Measurements from ENCODE around the gene PCDHGB3. TPM values are rescaled to one million over a fixed set of nuclear protein-coding genes. Genes with fewer than 3 reads are reported as not detected.
"Not testable (repeated sequence)": the region's sequence is repeated elsewhere in the genome, so short reads cannot be mapped to it uniquely, and the experiment has no call there.

Gene PCDHGB3
- total RNA-seq, 2 experiments from 2014 or later = 5.8 to 6.3 TPM

DNA sequence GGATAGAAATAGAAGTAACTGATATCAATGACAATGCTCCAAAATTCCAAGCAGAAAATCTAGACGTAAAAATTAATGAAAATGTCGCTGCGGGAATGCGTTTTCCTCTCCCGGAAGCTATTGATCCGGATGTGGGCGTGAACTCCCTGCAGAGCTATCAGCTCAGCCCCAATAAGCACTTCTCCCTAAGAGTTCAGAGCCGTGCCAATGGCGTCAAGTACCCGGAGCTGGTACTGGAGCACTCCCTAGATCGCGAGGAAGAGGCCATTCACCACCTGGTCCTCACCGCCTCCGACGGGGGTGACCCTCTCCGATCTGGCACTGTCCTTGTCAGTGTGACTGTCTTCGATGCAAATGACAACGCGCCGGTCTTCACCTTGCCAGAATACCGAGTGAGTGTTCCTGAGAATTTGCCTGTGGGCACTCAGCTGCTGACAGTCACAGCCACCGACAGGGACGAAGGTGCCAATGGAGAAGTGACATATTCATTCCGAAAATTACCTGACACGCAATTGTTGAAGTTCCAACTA is 43.6 kb downstream of the PCDHGB3 start:
- Histone ChIP-seq H3K36me3 (ENCODE audit: insufficient read depth, low read length) (no peaks in the 10 kb centered on the region), H2AFZ (ENCODE audit: low read length) (no peak overlapping the region), H3K9me2 (ENCODE audit: insufficient read depth, low read length) (no peaks in the 10 kb centered on the region), H4K20me1 (ENCODE audit: insufficient read depth, low read length) (no peaks in the 10 kb centered on the region), H3K9me3 (ENCODE audit: low read length) (no peaks in the 10 kb centered on the region), H3K4me2 (ENCODE audit: low read length) (peak overlapping the region; percentile 37; the same call in 1 of the 2 replicates), H3K4me3 (ENCODE audit: low read depth, low read length, poor library complexity, severe bottlenecking) (no peak overlapping the region), H3K4me1 (ENCODE audit: insufficient read depth, low read length, poor library complexity, severe bottlenecking) (no peaks in the 10 kb centered on the region), H3K79me2 (ENCODE audit: insufficient read depth, low read depth, low read length) (no peaks in the 10 kb centered on the region), H3K27ac (ENCODE audit: low read depth, low read length, poor library complexity, severe bottlenecking) (no peak overlapping the region)
- ChIA-PET CTCF (ENCODE audit: unreplicated experiment) (interaction anchor here (0.9 to 1.7 kb wide), 3 partner anchors 51 to 150 kb away, joined by 3 to 8 read pairs (median 4); no protein-coding TSS in a partner anchor), POLR2A (interaction anchor here (0.9 to 2.2 kb wide), 2 partner anchors 63 to 150 kb away, joined by 3 to 6 read pairs; no protein-coding TSS in a partner anchor)
- TF ChIP-seq, protein P1, sequence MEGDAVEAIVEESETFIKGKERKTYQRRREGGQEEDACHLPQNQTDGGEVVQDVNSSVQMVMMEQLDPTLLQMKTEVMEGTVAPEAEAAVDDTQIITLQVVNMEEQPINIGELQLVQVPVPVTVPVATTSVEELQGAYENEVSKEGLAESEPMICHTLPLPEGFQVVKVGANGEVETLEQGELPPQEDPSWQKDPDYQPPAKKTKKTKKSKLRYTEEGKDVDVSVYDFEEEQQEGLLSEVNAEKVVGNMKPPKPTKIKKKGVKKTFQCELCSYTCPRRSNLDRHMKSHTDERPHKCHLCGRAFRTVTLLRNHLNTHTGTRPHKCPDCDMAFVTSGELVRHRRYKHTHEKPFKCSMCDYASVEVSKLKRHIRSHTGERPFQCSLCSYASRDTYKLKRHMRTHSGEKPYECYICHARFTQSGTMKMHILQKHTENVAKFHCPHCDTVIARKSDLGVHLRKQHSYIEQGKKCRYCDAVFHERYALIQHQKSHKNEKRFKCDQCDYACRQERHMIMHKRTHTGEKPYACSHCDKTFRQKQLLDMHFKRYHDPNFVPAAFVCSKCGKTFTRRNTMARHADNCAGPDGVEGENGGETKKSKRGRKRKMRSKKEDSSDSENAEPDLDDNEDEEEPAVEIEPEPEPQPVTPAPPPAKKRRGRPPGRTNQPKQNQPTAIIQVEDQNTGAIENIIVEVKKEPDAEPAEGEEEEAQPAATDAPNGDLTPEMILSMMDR (conservative IDR thresholded peaks at IDR 0.05; ENCODE audit: low read length) = no peak
- TF ChIP-seq EZH2phosphoT487 (IDR thresholded peaks at IDR 0.05; ENCODE audit: borderline replicate concordance, low read depth, low read length) = no peak
- intact Hi-C loops (cut with micrococcal nuclease; ENCODE audit: unreplicated experiment) = loop anchor here (5.0 kb wide), 1 partner anchor 56 kb away; the partner anchor contains the start of genes PCDHGA4 and PCDHGB2
- BruUV-seq (replicated peaks) = no TSS peak
- no peak for DNase-seq (ENCODE audit: low spot score)

DNA sequence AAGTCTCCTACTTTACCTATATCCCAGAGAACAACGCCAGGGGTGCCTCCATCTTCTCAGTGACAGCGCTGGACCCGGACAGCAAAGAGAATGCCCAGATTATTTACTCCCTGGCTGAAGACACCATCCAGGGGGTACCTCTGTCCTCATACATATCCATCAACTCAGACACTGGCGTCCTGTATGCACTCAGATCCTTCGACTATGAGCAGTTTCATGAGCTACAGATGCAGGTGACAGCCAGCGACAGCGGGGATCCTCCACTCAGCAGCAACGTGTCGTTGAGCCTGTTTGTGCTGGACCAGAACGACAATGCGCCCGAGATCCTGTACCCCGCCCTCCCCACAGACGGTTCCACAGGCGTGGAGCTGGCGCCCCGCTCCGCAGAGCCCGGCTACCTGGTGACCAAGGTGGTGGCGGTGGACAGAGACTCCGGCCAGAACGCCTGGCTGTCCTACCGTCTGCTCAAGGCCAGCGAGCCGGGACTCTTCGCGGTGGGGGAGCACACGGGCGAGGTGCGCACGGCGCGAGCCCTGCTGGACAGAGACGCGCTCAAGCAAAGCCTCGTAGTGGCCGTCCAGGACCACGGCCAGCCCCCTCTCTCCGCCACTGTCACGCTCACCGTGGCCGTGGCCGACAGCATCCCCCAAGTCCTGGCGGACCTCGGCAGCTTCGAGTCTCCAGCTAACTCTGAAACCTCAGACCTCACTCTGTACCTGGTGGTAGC is 44.7 kb downstream of the PCDHGB3 start:
- DNase-seq (ENCODE audit: low spot score); BruUV-seq (replicated peaks); H3K9me2 ChIP-seq (ENCODE audit: insufficient read depth, low read length); H4K20me1 ChIP-seq (ENCODE audit: insufficient read depth, low read length); H3K27ac ChIP-seq (ENCODE audit: low read depth, low read length, poor library complexity, severe bottlenecking); H3K79me2 ChIP-seq (ENCODE audit: insufficient read depth, low read depth, low read length); H3K4me2 ChIP-seq (ENCODE audit: low read length); H3K4me1 ChIP-seq (ENCODE audit: insufficient read depth, low read length, poor library complexity, severe bottlenecking); H3K4me3 ChIP-seq (ENCODE audit: low read depth, low read length, poor library complexity, severe bottlenecking); H3K9me3 ChIP-seq (ENCODE audit: low read length); H2AFZ ChIP-seq (ENCODE audit: low read length); H3K36me3 ChIP-seq (ENCODE audit: insufficient read depth, low read length): not testable (repeated sequence)
- POLR2A ChIA-PET = interaction anchor here (0.7 kb wide), 1 partner anchor 479 kb away, joined by 10 read pairs; no protein-coding TSS in a partner anchor
- CTCF ChIA-PET (ENCODE audit: unreplicated experiment) = interaction anchor here (1.7 kb wide), 1 partner anchor 149 kb away, joined by 8 read pairs; no protein-coding TSS in a partner anchor
- intact Hi-C loops (cut with micrococcal nuclease; ENCODE audit: unreplicated experiment) = loop anchor here (5.0 kb wide), 1 partner anchor 57 kb away; the partner anchor contains the start of genes PCDHGA4 and PCDHGB2

DNA sequence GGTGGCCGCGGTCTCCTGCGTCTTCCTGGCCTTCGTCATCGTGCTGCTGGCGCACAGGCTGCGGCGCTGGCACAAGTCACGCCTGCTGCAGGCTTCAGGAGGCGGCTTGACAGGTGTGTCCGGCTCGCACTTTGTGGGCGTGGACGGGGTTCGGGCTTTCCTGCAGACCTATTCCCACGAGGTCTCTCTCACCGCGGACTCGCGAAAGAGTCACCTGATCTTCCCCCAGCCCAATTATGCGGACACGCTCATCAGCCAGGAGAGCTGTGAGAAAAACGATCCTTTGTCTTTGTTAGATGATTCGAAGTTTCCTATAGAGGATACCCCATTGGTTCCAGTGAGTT is 45.2 kb downstream of the PCDHGB3 start:
- CTCF ChIA-PET (ENCODE audit: unreplicated experiment); H4K20me1 ChIP-seq (ENCODE audit: insufficient read depth, low read length); H3K9me2 ChIP-seq (ENCODE audit: insufficient read depth, low read length); H3K79me2 ChIP-seq (ENCODE audit: insufficient read depth, low read depth, low read length); H3K4me1 ChIP-seq (ENCODE audit: insufficient read depth, low read length, poor library complexity, severe bottlenecking); BruUV-seq (replicated peaks); H3K36me3 ChIP-seq (ENCODE audit: insufficient read depth, low read length); H3K4me2 ChIP-seq (ENCODE audit: low read length); H3K4me3 ChIP-seq (ENCODE audit: low read depth, low read length, poor library complexity, severe bottlenecking); H3K9me3 ChIP-seq (ENCODE audit: low read length); H2AFZ ChIP-seq (ENCODE audit: low read length); H3K27ac ChIP-seq (ENCODE audit: low read depth, low read length, poor library complexity, severe bottlenecking); DNase-seq (ENCODE audit: low spot score); intact Hi-C loops (cut with micrococcal nuclease; ENCODE audit: unreplicated experiment): not testable (repeated sequence)
- POLR2A ChIA-PET = interaction anchor here (0.7 kb wide), 1 partner anchor 479 kb away, joined by 10 read pairs; no protein-coding TSS in a partner anchor
